Left colon (tissue), 2 donors: Measurements from ENCODE around the gene GNS. TPM values are rescaled to one million over a fixed set of nuclear protein-coding genes. Genes with fewer than 3 reads are reported as not detected.
"Not testable (repeated sequence)": the region's sequence is repeated elsewhere in the genome, so short reads cannot be mapped to it uniquely, and the experiment has no call there.

Source experiments
- ATAC-seq: fragments of 200-7000 bp; cut with Tn5 transposase; one replicate; pipeline ENCODE4 v1.9.1; 2020; ENCODE audit warnings: mild to moderate bottlenecking, moderate library complexity
- DNase-seq, 2 donors: peaks; one replicate each; pipeline ENCODE4 v3.0.0-alpha.2; 2020
- intact Hi-C, 2 donors: fragments of 100-400 bp; cut with DNase I in 1 of 2; cut with micrococcal nuclease in 1 of 2; formaldehyde crosslinking; loops; one replicate each; pipeline versions ENCODE4 v1.11.2 to v1.14.0; 2022; cut with DNase I, micrococcal nuclease
- long read RNA-seq: library from polyadenylated mRNA; unstranded; transcript quantifications from one replicate; pipeline ENCODE4 v2.0.0, GENCODE V29; 2021
- total RNA-seq, 2 donors: library from RNA; stranded (reverse); fragmentation: NEBNext Ultra II Directional; extraction: Animal tissue kit (Norgen Biotek cat#: 25700); gene quantifications; one replicate each; pipeline ENCODE4 v1.2.1, GENCODE V29; 2021
- donor health status: DM: no; HTN: no; CAD: no.
- donor health status: DM: yes; HTN: yes; CAD: no.

The GNS gene
- total RNA-seq = 10 to 100 TPM; 59.6 to 70.8 TPM
- long read RNA-seq, full-length matches to known transcripts = 6 of 22 reads
- long read RNA-seq, partial matches to known transcripts = 12 of 22 reads
- long read RNA-seq, other reads (novel, unspliced or antisense) = 4 of 22 reads

DNA sequence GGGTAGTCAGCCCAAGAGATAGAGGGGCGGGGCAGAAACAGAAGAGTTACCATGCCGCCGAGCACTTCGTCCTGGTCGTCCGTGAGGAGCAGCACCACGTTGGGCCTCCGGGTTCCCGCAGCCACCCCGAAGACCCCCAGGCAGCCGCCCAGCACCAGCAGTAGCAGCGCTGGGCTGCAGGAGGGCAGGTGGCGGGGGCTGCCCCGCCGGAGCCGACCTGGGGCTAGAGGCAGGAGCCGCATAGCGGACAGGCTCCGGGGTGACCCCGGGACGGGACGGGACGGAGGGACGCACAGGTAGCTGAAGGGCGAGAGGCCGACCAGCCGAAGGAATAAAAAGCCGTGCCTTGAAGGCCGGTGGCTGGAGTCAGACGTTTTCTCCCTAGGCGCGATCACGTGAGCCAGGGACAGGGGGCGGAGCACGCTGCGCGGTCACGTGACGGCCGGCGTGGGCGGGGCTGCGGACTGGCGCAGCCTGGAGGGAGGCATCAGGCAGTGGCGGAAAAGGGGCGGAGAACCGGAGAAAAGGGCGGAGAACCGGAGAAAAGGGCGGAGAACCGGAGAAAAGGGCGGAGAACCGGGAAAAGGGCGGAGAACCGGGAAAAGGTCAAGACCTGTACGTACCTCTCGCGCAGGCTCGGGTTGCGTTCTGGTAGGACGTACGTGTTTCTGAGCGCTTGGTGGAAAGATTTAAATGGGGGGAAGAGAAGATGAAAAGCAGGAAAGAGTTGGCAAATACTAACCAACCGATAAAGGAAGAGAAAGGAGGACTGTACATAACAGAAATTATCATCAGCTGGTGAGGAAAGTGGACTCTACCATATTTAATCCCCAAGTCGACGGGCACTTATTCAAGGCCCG, at the start of gene GNS:
Gene GNS, minus strand, starts transcription at position 372 of the 860 bp plus-strand sequence. Its CDS starts 130 bp downstream, at position 242.
- peak; percentile 97 for DNase-seq
- ATAC-seq = peak; percentile 95
- intact Hi-C loops = no loop called here

GRCh38 chr12:64808110-64808509, 48.9 kb upstream of the GNS start:
- DNase-seq (no peak), ATAC-seq (no peak)
- intact Hi-C loops = no loop called here

GRCh38 chr12:64806593-64807460, 47.6 kb upstream of the GNS start:
- intact Hi-C loops = no loop called here
- DNase-seq (no peak), ATAC-seq (no peak)

DNA sequence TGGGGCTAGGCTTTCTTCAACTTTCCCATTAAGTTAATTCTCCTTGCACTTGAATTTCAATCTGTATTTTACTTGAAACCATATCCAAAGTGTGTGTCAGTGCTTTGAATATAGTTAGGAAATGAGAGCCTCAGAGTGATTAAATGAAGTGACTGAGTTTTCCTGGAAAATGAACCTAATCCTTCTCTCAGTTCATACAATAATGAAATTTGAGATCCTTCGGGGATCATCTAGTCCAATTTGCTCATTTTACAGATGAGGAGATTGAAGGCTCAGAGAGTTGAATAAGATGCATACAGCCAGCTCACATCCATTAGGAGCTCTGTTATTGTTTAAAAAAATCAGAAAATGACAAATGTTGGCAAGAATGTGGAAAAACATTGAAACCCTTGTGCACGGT, 47.0 kb upstream of the GNS start:
- DNase-seq = no peak
- intact Hi-C loops = no loop called here
- no peak for ATAC-seq

DNA sequence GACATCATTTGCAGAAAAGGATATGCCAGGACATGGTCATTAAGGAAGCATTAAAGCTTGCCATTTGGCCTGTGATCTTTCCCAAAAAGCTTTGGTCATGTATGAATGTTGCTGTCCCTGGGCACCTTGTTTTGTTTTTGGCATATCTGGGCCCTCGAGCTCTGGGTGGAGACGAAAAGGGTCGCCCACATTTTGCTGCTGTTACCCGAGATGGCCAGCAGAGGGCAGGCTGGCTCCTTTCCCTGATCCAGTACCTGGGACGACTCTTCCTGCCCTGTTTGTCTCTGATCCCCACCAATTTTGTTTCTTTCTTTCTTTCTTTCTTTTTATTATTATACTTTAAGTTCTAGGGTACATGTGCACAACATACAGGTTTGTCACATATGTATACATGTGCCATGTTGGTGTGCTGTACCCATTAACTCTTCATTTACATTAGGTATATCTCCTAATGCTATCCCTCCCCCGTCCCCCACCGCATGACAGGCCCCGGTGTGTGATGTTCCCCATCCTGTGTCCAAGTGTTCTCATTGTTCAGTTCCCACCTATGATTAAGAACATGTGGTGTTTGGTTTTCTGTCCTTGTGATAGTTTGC, 43.1 kb upstream of the GNS start:
- intact Hi-C loops = not testable (repeated sequence)
- peak in 1 of 2 donors; percentile 47 for DNase-seq
- peak; percentile 81 for ATAC-seq

DNA sequence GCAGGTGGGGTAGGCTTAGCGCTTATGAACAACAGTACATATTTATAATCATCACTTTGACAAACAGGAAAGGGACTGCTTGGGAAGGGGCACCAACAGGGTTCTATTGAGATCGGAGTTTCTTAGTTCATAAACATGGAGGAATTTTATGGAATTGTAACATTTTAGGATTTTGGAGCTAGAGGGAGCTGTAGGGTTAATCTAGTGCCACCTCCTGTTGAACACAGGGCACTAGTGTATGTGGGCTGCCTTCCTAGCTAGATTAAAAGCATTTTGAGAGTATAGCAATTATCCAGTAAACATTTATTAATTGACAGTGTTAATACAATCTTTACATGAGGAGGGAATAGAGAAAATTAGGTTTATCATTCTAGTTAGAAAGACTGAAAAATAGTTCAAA, 42.2 kb upstream of the GNS start:
- intact Hi-C loops = no loop called here
- DNase-seq (no peak), ATAC-seq (peak; percentile 44)

GRCh38 chr12:64800640-64801039, 41.4 kb upstream of the GNS start:
- ATAC-seq (no peak), DNase-seq (no peak)
- intact Hi-C loops = no loop called here

DNA sequence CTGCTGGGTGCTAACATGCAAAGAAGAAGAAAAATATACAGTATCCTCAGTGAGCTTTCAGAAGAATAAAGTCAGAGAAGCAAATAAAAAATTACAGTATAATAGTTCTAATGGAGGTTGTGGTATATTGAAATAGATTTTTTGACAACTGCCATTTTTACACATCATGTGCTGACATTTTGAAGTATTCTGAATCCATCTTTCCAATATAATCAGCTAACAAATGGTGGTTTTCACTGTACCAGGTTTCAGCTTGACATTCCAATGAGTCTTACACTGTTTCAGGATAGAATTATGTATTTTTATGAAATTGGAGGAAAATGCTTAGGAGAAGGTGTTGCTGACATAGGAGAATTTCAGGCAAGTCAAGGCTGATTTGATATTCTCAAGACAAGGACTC, 39.0 kb upstream of the GNS start:
- DNase-seq = no peak
- no peak for ATAC-seq
- intact Hi-C loops = no loop called here

GRCh38 chr12:64797156-64797555, 38.0 kb upstream of the GNS start:
- DNase-seq = no peak
- ATAC-seq = peak; percentile 45
- intact Hi-C loops = no loop called here

GRCh38 chr12:64796205-64796845, 37.1 kb upstream of the GNS start:
- ATAC-seq = peak; percentile 92
- peak; percentile 62 to 74 for DNase-seq
- intact Hi-C loops = no loop called here

- no peak for DNase-seq
- no peak for ATAC-seq
- intact Hi-C loops = no loop called here
Measured at GRCh38 chr12:64794305-64794704, 35.1 kb upstream of the GNS start.

- intact Hi-C loops = no loop called here
- ATAC-seq = no peak
Measured at GRCh38 chr12:64793610-64794009, 34.4 kb upstream of the GNS start.

GRCh38 chr12:64792128-64792527, 32.9 kb upstream of the GNS start:
- DNase-seq (no peak), ATAC-seq (peak; percentile 28)
- intact Hi-C loops = no loop called here

More at GRCh38 chr12:64793610-64794009, 34.4 kb upstream of the GNS start:
- no peak for DNase-seq

GRCh38 chr12:64791036-64791435, 31.8 kb upstream of the GNS start:
- DNase-seq = no peak
- intact Hi-C loops = no loop called here
- no peak for ATAC-seq

DNA sequence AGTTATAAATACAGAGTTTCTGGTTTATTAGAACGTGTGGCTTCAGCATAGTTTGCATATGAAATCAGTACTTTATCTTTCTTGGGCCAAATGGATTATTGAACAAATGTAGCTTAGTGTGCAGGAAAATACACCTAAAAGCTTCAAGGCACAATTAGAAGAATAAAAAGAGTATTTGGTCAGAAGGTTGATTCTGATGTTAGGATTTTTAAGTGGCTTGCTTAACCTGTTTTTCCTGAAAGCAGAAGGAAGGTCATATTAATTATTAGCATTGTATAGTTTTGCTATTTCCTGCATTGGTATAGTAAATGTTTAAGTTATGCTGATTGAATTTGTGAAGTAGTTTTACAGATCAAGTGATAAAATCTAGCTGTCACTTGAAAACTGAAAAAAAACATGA, 31.0 kb upstream of the GNS start:
- ATAC-seq (no peak), DNase-seq (no peak)
- intact Hi-C loops = no loop called here

- no peak for DNase-seq
- intact Hi-C loops = no loop called here
- no peak for ATAC-seq
Measured at GRCh38 chr12:64785838-64786237, 26.6 kb upstream of the GNS start.

GRCh38 chr12:64782191-64782876, 23.1 kb upstream of the GNS start:
- ATAC-seq (peak; percentile 28), DNase-seq (no peak)
- intact Hi-C loops = no loop called here
